T-helper 2 cell treated with Interferon-gamma antibody and Interleukin-4, amounts not matched to agents 5 μg/mL and 100 μg/mL, for 36 hours (primary cell): ENCODE measurements around the gene GOPC.
"Not testable (repeated sequence)": the region's sequence is repeated elsewhere in the genome, so short reads cannot be mapped to it uniquely, and the experiment has no call there.

Experiments
- DNase-seq: peaks from one replicate; pipeline ENCODE4 v3.0.0; 2021; ENCODE audit warnings: low spot score
- H3K27ac Mint-ChIP-seq: one replicate; pipeline ENCODE4 v1.8.0; 2021; ENCODE audit warnings: mild to moderate bottlenecking, mixed read lengths
- H3K27me3 Mint-ChIP-seq: one replicate; pipeline ENCODE4 v1.8.0; 2021; ENCODE audit warnings: low read depth, mixed read lengths
- H3K36me3 Mint-ChIP-seq: one replicate; pipeline ENCODE4 v1.8.0; 2021; ENCODE audit warnings: low read depth, mixed read lengths
- H3K4me1 Mint-ChIP-seq: one replicate; pipeline ENCODE4 v1.8.0; 2021; ENCODE audit warnings: low read depth, mixed read lengths
- H3K4me3 Mint-ChIP-seq: one replicate; pipeline ENCODE4 v1.8.0; 2022; ENCODE audit warnings: mild to moderate bottlenecking, moderate library complexity, mixed read lengths
- H3K9me3 Mint-ChIP-seq: one replicate; pipeline ENCODE4 v1.8.0; 2021; ENCODE audit warnings: mixed read lengths

GOPC gene

GRCh38 chr6:117602151-117602898 is at the start of gene GOPC:
TSS of gene GOPC (minus strand) at chr6:117602511. CDS start at chr6:117602288, 223 bp downstream.
- H3K27me3 Mint-ChIP-seq: no peaks in the 10 kb centered on the region
- peak within 1 kb of the TSS; percentile 100 for H3K27ac Mint-ChIP-seq
- H3K9me3 Mint-ChIP-seq: peaks cover 5% of the 10 kb centered on the region
- H3K4me1 Mint-ChIP-seq: peaks cover 27% of the 10 kb centered on the region
- peaks cover 26% of the 10 kb centered on the region for H3K36me3 Mint-ChIP-seq
- H3K4me3 Mint-ChIP-seq: peak within 1 kb of the TSS; percentile 100
- peak; percentile 95 for DNase-seq

DNA sequence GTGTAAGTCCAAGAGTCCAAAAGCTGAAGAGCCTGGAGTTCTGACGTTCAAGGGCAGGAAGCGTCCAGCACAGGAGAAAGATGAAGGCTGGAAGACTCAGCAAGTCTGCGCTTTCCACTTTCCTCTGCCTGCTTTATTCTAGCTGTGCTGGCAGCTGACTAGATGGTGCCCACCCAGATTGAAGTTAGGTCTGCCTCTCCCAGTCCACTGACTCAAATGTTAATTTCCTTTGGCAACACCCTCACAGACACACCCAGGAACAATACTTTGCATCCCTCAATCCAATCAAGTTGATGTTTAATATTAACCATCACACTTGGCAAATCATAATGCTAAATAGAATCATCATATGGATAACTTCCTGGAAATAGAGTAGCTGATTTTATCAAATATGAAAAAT is 49.7 kb upstream of the GOPC start:
- not testable (repeated sequence) for H3K36me3 Mint-ChIP-seq, H3K27me3 Mint-ChIP-seq, H3K4me3 Mint-ChIP-seq, H3K9me3 Mint-ChIP-seq, H3K4me1 Mint-ChIP-seq, H3K27ac Mint-ChIP-seq, DNase-seq

DNA sequence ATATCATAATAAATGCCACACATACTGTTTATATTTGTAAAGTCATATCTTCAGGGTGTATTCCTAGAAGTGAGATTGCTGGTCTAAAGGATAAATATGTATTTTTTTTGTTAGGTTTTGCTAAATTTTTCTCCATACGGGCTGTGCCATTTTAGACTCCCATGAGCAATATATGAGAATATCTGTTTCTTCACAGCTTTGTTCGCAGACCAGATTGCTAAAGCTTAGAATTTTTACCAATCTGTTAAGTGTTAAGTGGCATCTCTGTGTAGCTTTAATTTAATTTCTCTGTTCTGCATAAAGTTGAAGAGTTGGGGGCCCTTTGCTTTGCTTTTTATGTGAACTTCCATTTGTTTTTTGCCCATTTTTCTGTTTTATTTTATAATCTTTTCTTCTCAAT is 40.7 kb upstream of the GOPC start:
- no peak overlapping the region for H3K27ac Mint-ChIP-seq
- no peaks in the 10 kb centered on the region for H3K9me3 Mint-ChIP-seq
- H3K4me3 Mint-ChIP-seq: no peak overlapping the region
- H3K36me3 Mint-ChIP-seq: no peaks in the 10 kb centered on the region
- no peaks in the 10 kb centered on the region for H3K27me3 Mint-ChIP-seq
- H3K4me1 Mint-ChIP-seq: no peaks in the 10 kb centered on the region
- DNase-seq: no peak

GRCh38 chr6:117637770-117638169 is 35.5 kb upstream of the GOPC start:
- Mint-ChIP-seq H3K27me3 (peaks cover 5% of the 10 kb centered on the region), H3K4me3 (no peak overlapping the region), H3K27ac (no peak overlapping the region), H3K4me1 (no peaks in the 10 kb centered on the region), H3K9me3 (no peaks in the 10 kb centered on the region), H3K36me3 (no peaks in the 10 kb centered on the region)
- no peak for DNase-seq

DNA sequence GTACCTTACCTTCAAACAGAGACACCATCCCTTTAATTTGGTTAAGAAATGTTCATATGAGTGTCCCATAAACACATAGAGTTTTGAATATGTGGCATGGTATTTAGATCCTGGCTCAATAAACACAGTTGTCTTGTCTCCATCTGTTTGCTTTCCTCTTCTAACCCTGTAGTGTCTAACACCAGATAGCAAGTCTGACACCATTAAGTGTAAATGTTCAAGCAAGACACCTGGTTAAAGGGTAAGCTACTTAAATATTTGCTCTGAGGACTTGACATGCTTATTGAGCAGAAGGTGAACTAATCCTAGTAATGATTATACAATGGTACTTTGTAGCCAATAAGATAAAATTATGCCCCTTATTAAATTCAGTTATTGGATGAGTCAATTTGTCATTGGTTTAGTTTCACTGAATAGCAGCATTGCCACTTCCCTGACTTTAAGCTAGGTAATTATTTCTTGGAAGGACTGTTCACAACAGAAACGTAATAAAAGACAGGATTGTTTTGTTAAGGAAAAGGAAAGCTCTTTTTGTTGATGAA is 26.9 kb upstream of the GOPC start:
- no peak overlapping the region for H3K27ac Mint-ChIP-seq
- H3K4me1 Mint-ChIP-seq: no peaks in the 10 kb centered on the region
- H3K9me3 Mint-ChIP-seq: peaks cover 20% of the 10 kb centered on the region
- DNase-seq: no peak
- peaks cover 7% of the 10 kb centered on the region for H3K27me3 Mint-ChIP-seq
- H3K36me3 Mint-ChIP-seq: peaks cover 2% of the 10 kb centered on the region
- H3K4me3 Mint-ChIP-seq: no peak overlapping the region

DNA sequence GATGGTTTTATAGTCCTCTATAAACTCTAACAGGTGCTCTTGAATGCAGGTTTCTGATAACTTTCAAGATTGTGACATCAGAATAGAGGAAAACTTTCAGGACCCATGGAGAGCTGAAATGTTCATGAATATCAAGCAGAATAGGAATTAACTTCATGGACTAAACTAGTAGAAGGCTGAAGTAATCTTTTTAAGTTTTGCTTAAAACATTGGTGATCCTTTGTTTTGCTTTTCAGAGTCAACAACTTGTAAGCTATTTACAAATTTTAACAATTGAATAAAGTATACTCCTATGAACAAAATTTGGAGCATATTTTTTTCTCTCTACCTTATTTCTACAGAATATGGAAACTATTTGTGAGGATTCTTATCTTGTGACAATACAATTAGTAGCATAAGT is 25.2 kb upstream of the GOPC start:
- Mint-ChIP-seq H3K27me3 (peaks cover 3% of the 10 kb centered on the region), H3K36me3 (peaks cover 2% of the 10 kb centered on the region), H3K4me1 (no peaks in the 10 kb centered on the region), H3K27ac (no peak overlapping the region), H3K4me3 (no peak overlapping the region), H3K9me3 (peaks cover 31% of the 10 kb centered on the region)
- no peak for DNase-seq

DNA sequence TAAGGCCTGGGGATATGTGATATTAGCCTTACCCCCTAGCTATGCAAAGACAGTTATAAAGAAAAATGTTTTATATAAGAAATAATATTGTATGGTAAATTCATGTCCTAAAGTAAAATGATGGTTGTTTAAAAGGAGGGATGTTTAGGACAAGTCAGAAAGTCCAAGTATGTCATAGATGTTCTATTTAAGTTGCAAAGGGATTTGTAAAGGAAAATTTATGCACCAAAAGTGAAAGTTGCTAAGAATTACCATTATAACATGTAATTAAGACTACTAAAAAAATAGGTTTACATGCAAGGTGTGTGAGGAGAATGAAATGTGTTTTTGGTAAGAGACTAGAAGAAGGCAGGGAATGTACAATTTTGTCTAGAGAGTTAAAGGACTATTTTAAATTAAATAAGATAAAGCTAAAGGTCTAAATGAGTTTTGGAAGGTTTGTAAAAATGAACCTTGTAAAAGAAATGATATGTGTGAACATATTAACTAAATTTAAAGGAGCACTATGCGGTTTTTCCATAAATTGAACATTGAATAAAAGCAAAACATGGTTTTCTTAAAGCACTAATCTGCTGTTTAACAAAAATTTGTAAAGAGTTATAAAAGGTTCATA is 22.7 kb upstream of the GOPC start:
- DNase-seq: no peak
- no peak overlapping the region for H3K4me3 Mint-ChIP-seq
- no peaks in the 10 kb centered on the region for H3K4me1 Mint-ChIP-seq
- H3K9me3 Mint-ChIP-seq: peaks cover 31% of the 10 kb centered on the region
- H3K27ac Mint-ChIP-seq: no peak overlapping the region
- no peaks in the 10 kb centered on the region for H3K27me3 Mint-ChIP-seq
- H3K36me3 Mint-ChIP-seq: peaks cover 2% of the 10 kb centered on the region

- H3K4me1 Mint-ChIP-seq: peaks cover 4% of the 10 kb centered on the region
- H3K36me3 Mint-ChIP-seq: no peaks in the 10 kb centered on the region
- H3K27me3 Mint-ChIP-seq: no peaks in the 10 kb centered on the region
- H3K4me3 Mint-ChIP-seq: no peak overlapping the region
- peaks cover 10% of the 10 kb centered on the region for H3K9me3 Mint-ChIP-seq
- no peak for DNase-seq
- H3K27ac Mint-ChIP-seq: no peak overlapping the region
Measured at GRCh38 chr6:117619178-117619577, 16.9 kb upstream of the GOPC start.

DNA sequence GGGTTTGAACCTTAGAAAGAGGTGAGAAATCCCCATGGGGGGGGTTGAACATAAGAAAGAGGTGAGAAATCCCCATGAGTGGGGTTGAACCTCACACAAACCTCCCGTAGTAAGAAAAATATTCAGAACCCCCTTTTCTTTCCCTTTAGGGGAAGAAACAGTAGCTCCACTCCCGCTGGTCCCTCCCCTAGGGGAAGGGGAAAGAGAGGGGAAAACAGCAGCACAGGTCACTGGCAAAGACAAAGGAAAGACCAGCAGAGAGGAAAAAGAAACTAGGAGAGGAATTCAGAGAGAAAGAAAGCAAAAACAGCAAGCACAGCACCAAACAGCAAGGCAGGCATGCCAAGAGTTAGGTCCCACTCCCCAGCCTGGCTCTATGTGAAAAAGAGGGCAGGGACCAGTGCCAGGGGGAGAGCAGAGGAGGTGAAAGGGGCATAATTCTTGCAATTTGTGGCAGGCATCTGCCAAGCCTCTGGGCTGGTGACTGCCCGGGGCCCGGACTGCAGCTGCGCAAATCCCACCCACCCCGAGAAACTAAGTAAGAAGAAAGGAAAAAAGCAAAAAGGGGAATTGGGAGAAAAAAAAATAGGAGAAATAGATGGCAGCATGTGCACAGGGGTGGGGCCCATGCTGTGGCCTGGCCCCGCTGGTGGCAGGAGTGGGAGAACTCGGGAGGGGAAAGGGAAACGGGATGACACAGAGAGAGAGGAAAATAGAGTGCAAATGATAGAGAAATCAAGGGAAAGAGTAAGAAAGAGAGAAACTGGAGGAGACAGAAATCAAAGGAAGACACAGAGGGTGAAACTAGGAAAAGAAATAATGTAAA is 15.1 kb upstream of the GOPC start:
- H3K9me3 Mint-ChIP-seq: no peaks in the 10 kb centered on the region
- H3K36me3 Mint-ChIP-seq: no peaks in the 10 kb centered on the region
- H3K4me3 Mint-ChIP-seq: no peak overlapping the region
- peaks cover 13% of the 10 kb centered on the region for H3K4me1 Mint-ChIP-seq
- H3K27ac Mint-ChIP-seq: peak overlapping the region; percentile 19
- no peak for DNase-seq
- no peaks in the 10 kb centered on the region for H3K27me3 Mint-ChIP-seq

- H3K4me1 Mint-ChIP-seq: peaks cover 13% of the 10 kb centered on the region
- H3K27ac Mint-ChIP-seq: no peak overlapping the region
- H3K4me3 Mint-ChIP-seq: no peak overlapping the region
- H3K36me3 Mint-ChIP-seq: no peaks in the 10 kb centered on the region
- peak; percentile 14 for DNase-seq
- H3K27me3 Mint-ChIP-seq: no peaks in the 10 kb centered on the region
- no peaks in the 10 kb centered on the region for H3K9me3 Mint-ChIP-seq
Measured at GRCh38 chr6:117616391-117617209, 14.3 kb upstream of the GOPC start.

- H3K4me3 Mint-ChIP-seq: no peak overlapping the region
- H3K27ac Mint-ChIP-seq: no peak overlapping the region
- no peaks in the 10 kb centered on the region for H3K9me3 Mint-ChIP-seq
- no peaks in the 10 kb centered on the region for H3K36me3 Mint-ChIP-seq
- DNase-seq: no peak
- H3K4me1 Mint-ChIP-seq: peaks cover 13% of the 10 kb centered on the region
- no peaks in the 10 kb centered on the region for H3K27me3 Mint-ChIP-seq
Measured at GRCh38 chr6:117615750-117616390, 13.6 kb upstream of the GOPC start.

DNA sequence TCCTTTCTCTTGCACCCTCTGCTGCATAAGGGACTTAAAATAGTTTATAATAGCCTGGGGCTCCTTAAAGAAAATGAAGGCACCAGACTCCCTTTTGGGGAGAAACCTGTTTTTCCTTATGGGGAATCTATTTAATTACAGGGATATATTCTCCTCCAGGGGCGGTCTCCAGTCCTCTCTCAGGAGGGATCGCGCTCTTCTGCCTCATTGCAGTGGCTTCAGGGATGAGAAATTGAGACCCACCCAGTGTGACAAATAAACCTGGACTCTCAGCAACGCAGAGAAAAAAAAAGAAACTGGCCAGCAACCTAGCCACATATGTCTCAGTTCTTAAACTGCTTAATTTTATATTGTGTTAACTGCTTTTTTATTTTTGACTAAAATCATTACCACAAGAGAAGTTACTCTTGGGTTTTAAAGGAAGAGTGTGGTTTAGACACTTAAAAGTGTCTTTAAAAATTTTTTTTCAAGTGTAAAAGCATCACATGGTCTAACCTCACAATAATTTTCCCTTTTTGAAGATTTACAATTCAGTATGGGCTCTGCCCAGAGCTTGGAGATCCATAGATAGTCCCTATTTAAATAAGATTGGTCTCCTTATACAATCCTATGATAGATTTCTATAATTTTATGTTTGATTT is 11.7 kb upstream of the GOPC start:
- peak overlapping the region; percentile 47 for H3K4me3 Mint-ChIP-seq

GRCh38 chr6:117607511-117607910 is 5.2 kb upstream of the GOPC start:
- Mint-ChIP-seq H3K27ac (no peak overlapping the region), H3K27me3 (no peaks in the 10 kb centered on the region), H3K9me3 (no peaks in the 10 kb centered on the region), H3K4me1 (peaks cover 5% of the 10 kb centered on the region), H3K4me3 (no peak overlapping the region), H3K36me3 (no peaks in the 10 kb centered on the region)
- DNase-seq: no peak

More for the DNA sequence above, 11.7 kb upstream of the GOPC start:
- Mint-ChIP-seq H3K27me3 (no peaks in the 10 kb centered on the region), H3K4me1 (peaks cover 13% of the 10 kb centered on the region), H3K36me3 (no peaks in the 10 kb centered on the region), H3K9me3 (no peaks in the 10 kb centered on the region), H3K27ac (peak overlapping the region; percentile 71)
- DNase-seq: no peak
